GM19351 (cell line): ENCODE data around the gene LY6G6D.
A peak's percentile ranks its signal among the peaks of the same experiment; 100 is the strongest.
"Not testable (repeated sequence)": the region's sequence is repeated elsewhere in the genome, so short reads cannot be mapped to it uniquely, and the experiment has no call there.

Experiments used
- ATAC-seq: cut with Tn5 transposase; IDR thresholded peaks from one replicate; pipeline ENCODE4 v1.9.1; 2021; ENCODE audit warnings: mild to moderate bottlenecking, moderate library complexity; ENCODE audit not compliant: unreplicated experiment

LY6G6D gene

DNA sequence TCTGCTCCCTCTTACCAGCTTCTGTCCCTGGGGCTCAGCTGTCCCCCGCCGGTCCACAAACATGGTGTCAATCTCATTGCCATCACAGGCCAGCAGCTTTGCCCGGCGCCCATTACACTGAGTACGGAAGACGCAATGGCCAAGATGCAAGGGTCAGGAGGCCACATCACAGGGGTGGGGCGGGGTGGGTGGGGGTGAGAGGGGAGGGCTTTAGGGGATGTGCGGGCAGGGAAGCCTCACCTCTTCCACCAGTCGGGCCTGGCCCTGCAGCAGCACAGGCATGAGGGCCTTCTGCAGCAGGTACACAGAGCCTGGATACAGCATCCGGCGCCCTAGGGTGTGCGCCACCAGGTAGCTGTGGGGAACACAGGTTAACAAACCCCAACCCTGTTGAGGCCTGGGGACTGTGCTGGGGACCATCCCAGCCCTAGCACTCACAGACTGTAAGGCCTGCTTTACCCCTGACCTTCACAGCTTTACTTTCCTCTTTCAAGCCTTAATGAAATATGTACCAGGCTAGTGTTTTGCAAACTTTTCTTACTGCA lies 23.5 kb upstream of the LY6G6D start:
- ATAC-seq = no peak

DNA sequence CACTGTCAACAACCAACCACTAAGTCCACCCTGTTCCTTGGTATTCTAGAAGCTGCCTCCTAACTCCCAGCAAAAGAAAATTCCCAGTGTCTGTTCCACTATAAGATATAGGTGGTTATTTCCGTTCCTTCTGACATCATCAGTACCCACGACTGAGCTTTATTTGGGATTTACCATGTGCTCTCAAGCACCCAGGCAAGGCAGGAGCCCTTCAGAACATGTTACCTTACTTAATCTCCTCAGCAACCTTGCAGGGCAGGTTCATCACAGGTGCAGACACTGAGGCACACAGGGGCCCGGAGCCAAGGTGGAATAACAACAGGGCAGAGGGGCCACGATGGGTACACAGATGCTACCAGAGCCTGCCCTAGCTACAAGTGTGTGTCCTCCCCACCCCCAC lies 22.8 kb upstream of the LY6G6D start:
- no peak for ATAC-seq

DNA sequence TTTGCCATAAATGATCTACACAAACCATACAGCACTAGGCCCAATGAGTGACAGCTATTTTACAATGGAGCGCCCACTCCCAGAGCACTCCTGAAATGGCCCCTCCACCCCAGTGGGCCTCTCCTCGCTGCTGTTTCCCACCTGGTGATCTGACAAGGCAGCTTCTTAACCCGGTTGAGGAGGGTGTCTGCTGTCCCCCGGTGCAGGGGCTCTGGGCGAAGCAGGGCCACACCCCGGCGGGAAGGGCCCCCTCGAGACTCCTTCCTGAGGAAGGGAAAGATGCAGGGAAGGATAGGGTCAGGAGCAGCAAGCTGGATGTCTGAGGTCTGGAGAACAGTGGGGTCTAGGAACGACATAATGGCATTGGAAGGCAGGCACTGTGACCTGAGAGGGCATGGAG lies 22.3 kb upstream of the LY6G6D start:
- no peak for ATAC-seq

DNA sequence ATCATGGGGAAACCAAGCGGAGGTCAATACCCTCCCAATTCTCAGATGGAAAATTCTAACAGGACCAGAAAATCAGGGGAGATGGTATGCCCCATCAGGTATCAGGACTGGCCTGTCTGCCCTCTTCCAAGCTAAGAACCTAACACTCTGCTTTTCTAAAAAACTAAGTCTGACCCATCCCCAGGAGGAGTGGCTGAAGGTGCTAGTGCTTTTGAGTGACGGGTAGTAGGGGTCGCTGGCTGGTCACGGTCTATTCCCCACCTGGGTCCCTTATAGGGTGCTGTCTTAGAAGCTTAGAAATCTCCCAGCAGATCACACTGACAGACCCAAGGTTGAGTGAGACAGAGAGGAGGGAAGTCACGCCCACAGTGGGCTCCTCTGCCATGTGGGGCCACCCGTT lies 21.6 kb upstream of the LY6G6D start:
- ATAC-seq = no peak

DNA sequence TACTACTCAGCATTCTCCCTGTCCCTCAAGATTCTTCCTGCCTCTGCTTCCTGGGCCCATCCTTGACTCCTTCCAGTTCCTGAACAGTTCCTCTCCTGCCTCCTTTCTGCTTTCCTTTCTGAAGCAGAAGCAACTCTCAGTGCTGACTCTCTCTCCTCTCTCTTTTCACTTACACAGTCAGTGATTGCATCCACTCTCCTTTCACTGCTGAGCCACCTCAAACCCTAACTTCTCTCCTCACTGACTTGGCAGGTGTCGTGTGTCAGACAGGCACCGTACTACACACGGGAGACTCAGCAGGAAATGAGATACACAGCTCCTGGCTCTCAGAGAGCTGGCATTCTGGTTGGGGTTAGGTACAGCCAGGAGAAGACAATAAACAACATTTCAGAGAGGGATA lies 17.6 kb upstream of the LY6G6D start:
- ATAC-seq = no peak

DNA sequence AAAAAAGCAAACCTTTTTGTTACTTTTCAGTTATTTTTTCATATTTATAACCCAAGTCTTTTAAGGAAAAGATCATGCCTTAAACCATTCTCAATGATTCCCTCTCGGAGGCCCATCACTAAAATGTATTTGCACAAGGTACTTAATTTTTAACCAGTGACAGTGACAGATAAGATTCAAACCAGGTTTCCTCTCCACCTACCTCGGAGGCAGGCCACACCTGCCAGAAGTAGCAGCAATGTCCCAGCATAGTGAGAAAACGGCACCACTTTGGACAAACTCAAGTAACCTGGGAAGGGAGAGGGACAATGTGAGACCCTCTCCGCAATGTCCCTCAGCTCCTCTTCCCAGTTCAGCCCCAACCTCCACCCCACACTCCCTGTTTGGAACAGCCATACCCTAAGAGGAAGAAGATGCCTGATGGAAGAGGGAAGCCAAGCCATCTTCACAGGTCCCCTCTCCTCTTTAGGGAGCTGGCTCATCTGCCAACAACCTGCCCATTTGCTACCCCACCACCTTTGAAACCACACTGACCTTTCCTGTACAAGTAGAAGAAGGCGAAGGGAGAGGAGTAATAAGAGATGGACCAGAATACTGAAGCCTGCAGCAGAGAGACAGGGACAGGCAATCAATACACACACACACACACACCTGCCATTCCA lies 14.3 kb upstream of the LY6G6D start:
- ATAC-seq = no peak

DNA sequence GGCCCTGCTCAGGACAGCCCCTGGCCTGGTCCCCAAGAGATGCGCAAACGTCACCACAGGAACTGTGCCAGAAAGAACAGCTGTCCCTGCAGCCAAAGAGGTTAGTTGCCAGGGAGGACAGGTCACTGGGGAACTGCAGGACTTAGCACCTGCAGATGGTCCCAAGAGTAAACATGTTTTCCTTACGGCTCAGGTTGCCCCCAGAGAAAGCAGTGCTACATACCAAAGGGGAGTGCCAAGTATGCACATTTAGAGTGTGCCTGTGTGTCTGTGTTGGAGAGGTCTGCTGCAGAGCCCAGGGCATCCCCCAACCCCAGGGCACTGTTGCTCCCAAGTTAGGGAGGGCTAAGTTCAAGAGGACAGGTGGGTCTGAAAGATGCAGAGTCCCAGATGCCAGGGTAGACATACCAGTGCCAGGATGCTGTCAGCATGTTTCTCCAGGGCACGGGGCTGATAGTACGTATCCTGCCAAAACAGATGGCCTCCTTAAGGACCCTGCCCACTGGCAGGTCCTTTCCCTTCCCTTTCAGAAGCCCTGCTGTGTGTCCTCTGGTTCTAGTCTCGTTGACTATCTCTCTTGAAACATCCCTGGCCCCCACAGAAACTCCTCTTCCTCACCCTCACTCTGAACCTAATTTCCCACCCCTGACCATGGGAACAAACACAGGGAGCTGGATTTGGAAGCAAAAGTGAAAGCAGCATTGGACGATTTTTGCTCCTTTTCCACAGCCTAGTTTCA lies 13.3 kb upstream of the LY6G6D start:
- no peak for ATAC-seq

DNA sequence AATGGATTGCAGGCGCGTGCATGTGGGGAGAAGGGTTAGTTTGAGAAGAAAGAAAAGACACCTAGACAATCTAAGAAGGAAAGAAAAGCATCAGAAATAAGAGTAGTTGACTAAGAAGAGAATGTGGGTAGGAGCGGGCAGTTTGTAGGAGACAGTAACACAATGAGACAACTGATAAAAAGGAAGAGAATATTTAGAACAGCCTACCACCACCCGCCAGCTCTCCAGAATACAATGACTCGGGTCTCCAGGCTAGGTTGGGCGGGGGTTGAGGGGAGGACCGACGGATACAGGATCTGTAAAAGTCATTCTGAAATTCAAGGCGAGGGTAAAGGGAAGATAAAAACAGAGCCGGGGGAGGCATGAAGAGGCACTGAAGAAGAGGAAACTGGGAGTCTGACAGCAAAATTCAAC lies 12.7 kb upstream of the LY6G6D start:
- ATAC-seq = no peak

DNA sequence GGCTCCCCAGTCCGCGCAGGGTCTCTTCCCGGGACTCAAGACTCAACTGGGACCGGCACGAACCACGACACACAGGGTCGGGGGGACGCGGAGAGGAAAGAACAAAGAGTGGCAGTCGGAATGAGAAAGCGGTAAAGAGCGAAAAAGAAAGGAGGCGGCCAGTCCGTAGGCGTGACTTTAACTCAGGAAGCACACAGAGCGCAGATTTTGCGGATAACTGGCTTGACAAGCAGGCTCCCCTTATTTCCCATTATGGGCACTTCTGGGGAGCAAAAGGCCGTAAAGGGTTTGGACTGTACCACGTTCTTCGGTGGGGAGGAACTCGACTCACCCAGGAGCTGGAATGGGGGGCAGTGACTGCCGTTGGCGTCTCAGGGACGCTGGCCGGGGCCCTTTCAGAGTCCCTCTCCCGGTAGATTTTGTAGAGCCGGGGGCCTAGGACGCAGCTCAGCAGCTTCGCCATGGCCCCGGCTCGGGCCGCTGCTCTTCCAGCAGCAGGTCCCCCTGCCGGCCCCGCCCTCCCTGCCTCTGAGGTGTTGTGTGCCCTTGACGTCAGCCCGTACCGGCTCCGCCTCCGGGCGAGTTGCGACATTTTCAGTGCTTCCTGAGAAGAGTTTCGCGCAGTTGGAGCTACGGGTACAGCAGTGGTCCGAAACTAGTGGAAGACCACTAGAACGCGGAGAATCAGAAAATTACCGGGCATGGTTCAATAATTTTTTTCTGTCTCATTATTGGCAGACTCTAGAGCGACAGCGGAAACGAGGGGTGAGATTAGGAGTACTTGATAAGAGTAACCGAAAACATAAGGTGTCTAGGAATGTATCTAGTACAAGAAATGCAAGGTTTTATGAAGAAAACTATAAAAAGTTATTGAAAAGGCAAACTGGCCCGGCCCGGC lies 12.1 kb upstream of the LY6G6D start, which contains the start of gene ABHD16A:
Gene ABHD16A, minus strand, starts transcription at position 506 of the 898 bp plus-strand sequence. Its CDS starts 43 bp downstream, at position 463.
- ATAC-seq = peak; percentile 91

DNA sequence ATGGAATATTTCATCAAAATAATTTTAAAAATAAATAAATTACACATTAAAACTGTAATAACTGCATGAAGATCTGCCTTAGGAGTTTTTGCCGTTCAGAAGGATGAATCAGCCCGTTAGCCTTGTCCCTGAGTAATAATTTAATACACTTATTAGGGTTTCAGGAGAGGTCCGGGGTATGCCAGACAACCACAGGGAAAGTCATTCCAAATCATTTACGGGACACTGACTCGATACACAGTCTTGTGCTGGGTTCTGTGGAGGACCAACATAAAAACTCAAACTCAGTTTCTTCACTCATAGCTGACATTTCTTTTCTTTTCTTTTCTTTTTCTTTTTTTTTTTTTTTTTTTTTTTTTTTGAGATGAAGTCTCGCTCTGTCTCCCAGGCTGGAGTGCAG lies 9.2 kb upstream of the LY6G6D start:
- no peak for ATAC-seq

DNA sequence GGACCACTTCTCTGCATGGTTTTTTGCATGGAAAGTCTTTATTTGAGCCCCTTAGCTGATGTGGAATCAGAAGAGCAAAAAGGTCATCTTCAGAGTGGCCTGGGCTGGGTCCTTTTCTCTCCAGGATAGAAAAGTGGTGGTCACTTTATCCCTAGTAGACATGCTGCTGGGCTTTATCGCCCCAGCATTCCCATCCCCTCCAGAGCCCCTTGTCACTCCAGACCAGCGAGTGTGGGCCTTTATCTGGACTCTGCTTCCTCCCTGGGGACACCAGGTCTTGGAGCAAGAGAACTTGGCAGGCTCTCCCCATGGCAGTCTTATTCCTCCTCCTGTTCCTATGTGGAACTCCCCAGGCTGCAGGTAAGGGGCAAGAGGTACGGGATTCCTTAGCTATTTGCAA lies 8.5 kb upstream of the LY6G6D start, which contains the start of gene LY6G6F:
Gene LY6G6F, plus strand, starts transcription at position 268 of the 400 bp plus-strand sequence. Its CDS starts 41 bp downstream, at position 309.
- ATAC-seq = no peak

DNA sequence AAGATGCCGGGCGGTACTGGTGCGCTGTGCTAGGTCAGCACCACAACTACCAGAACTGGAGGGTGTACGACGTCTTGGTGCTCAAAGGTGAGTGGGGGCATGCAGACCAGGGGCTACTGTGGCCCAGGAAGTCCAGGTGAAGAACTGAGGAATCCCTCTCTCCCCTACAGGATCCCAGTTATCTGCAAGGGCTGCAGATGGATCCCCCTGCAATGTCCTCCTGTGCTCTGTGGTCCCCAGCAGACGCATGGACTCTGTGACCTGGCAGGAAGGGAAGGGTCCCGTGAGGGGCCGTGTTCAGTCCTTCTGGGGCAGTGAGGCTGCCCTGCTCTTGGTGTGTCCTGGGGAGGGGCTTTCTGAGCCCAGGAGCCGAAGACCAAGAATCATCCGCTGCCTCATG lies 7.4 kb upstream of the LY6G6D start:
- no peak for ATAC-seq

DNA sequence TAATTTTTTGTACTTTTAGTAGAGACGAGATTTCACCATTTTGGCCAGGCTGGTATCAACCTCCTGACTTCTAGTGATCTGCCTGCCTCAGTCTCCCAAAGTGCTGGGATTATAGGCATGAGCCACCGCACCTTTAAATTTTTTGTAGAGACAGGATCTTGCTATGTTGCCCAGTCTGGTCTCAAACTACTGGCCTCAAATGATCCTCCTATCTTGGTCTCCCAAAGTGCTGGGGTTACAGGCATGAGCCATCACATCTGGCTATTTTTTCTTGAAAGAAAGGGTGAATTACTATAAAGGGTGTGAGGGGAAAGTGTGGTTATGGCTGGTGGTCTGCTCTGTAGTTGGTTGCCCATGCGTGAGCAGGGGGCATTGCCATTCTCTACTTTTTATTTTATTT lies 6.9 kb upstream of the LY6G6D start:
- ATAC-seq = no peak

DNA sequence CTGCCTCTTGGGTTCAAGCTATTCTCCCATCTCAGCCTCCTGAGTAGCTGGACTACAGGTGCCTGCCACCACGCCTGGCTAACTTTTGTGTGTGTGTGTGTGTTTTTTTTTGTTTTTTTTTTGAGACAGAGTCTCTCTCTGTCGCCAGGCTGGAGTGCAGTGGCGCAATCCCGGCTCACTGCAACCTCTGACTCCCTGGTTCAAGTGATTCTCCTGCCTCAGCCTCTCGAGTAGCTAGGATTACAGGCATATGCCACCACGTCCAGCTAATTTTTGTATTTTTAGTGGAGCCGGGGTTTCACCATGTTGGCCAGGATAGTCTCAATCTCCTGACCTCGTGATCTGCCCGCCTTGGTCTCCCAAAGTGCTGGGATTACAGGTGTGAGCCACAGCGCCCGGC lies 6.0 kb upstream of the LY6G6D start:
- ATAC-seq = not testable (repeated sequence)

DNA sequence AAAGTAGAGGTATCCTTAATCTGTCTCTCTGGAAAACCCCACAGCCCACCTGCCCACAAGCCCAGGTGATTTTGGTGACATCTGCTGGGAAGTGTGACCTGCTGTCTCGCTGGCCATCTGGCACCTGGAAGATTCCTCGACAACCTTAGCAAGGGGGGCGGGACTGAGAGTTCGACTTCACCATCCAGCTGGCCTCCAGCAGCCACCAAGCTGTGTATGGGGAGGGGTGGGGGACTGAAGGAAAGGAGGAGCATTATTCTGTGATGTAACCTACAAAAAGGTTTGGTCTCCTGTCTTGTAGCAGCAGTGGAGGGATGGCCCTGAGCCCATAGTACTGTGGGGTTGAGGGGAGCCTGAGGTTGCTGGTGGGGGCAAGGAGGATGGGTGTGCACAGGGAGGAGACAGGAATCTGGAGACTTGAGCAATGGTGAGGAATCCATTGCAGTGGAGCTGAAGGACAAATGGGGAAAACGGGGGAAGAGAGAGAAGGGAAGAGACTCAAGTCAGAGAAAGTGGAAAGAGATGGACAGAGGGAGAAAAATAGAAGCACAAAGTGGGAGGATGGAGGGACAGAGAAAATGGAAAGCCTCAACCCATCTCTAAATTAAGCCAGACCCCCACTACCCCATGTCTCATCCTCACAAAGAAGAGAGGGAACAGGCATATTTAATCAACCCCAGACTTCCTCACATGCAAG lies 4.5 kb upstream of the LY6G6D start:
- no peak for ATAC-seq

DNA sequence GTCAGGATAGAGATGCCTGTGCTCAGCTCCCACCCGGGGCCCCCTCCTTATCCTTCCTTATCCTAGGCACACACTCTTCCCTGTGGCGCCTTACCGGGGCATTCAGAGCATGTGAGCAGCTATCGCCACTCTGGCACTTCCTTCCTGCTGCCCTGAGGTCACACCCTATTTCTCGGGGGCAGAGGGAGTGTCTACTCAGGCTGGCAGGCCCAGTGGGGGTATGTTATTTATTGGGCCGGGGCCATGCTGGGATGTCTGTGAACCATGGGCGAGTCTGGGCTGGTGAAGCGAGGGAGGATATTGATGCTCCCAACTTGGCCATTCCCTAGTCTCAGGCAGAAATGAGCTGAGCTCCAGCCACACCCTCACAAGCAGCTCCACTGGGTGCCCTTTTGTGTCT lies 3.9 kb upstream of the LY6G6D start:
- ATAC-seq = no peak

DNA sequence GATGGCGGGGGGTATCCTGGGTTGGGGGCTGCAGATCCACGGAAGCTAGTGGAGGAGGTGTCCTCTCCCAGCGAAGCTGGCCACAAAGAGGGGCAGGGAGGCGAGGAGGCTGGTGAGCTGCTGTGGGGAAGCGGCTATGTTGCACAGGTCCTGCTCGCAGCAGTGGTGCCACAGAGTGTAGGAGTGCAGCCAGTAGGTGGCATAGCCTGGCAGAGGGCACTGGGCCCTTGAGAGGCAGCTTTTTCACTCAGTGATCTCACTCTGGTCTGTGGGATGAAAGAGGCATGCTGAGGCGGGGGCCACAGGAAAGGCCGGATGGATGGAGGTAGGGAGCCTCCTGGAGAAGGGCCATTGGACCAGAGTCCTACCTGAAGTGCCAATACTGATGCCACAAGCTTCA lies 2.9 kb upstream of the LY6G6D start:
- ATAC-seq = no peak

DNA sequence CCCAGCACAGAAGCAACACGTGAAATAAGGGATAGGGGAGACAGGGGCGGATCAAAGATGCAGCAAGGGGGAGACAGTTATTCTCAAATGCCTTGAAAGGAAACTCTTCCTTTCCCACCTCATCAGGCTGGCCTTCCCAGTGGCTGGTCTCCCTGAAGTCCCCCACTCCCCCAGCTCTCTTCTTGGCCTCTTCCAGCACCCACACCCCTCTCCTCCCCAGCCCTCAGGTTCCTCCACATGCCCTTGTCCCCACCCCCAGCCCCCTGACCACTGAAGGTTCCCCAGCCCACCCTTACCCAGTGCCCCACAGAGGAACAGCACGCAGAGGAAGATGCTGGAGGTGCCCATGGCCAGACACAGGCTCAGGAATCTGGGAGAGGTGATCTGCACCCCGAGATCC lies 1.7 kb upstream of the LY6G6D start:
- ATAC-seq = no peak

DNA sequence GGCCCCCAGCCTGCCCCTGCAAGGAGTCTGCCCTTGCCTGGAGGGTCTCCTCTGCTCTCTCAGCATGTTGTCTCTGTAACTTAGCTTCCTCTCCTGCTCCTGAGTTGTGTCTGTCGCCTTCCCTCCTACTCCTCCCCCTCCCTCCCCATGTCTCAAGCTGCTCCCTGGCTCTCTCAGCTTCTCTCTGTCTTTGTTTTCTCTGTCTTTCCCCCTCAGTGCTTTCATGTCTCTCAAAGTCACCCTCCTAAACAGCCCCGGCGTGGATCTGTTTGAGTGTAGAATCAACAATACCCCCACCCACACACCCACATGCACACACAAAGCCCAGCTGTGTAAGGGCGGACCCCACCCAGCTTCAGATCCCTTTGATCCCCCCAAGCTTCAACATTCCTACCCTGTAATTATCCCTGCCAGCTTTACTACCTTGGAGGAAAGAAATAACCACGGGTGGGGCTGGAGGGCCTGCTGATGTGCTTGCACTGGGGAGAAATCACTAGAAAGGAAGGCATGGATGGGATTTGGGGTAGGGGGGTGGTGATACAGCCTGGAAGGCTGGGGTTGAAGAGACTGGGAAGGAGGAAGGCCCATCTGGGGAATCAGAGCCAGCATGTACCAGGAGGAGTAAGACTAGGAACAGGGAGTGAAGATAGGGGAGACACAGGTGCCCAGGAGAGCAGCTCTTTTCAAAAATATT lies 1.0 kb upstream of the LY6G6D start:
- ATAC-seq = no peak
